Measurements from ENCODE around the gene ZNG1F. TPM values are rescaled to one million over a fixed set of nuclear protein-coding genes. Genes with fewer than 3 reads are reported as not detected.
"Not testable (repeated sequence)": the region's sequence is repeated elsewhere in the genome, so short reads cannot be mapped to it uniquely, and the experiment has no call there.

The ZNG1F gene
- total RNA-seq, 6 experiments from 2014 or later: 2.6 to 9.0 (median 3.6) TPM

GRCh38 chr9:41110913-41111312 is 78.2 kb downstream of the ZNG1F start:
- H3K27ac Mint-ChIP-seq: not testable (repeated sequence)

GRCh38 chr9:41109253-41109652 is 79.9 kb downstream of the ZNG1F start:
- not testable (repeated sequence) for H3K4me1 Mint-ChIP-seq (ENCODE audit: low read depth); H3K36me3 Mint-ChIP-seq (ENCODE audit: low read depth); H3K9me3 Mint-ChIP-seq; DNase-seq; H3K4me3 Mint-ChIP-seq; H3K27ac Mint-ChIP-seq; H3K27me3 Mint-ChIP-seq (ENCODE audit: insufficient read depth)

More at GRCh38 chr9:41110913-41111312, 78.2 kb downstream of the ZNG1F start:
- not testable (repeated sequence) for DNase-seq; H3K9me3 Mint-ChIP-seq; H3K27me3 Mint-ChIP-seq (ENCODE audit: insufficient read depth); H3K4me3 Mint-ChIP-seq; H3K36me3 Mint-ChIP-seq (ENCODE audit: low read depth); H3K4me1 Mint-ChIP-seq (ENCODE audit: low read depth)
- TF ChIP-seq CTCF (IDR thresholded peaks at IDR 0.05): 0 out of 2 replicates have a peak, but pooled peaks have one; percentile 22

- H3K36me3 Mint-ChIP-seq (ENCODE audit: low read depth); H3K4me1 Mint-ChIP-seq (ENCODE audit: low read depth): not testable (repeated sequence)
These were observed 80.3 kb downstream of the ZNG1F start for GRCh38 chr9:41108816-41109215.

GRCh38 chr9:41106472-41107116 is 82.5 kb downstream of the ZNG1F start:
- DNase-seq; H3K27me3 Mint-ChIP-seq (ENCODE audit: insufficient read depth); H3K36me3 Mint-ChIP-seq (ENCODE audit: low read depth); H3K4me3 Mint-ChIP-seq; H3K27ac Mint-ChIP-seq; H3K4me1 Mint-ChIP-seq (ENCODE audit: low read depth); H3K9me3 Mint-ChIP-seq: not testable (repeated sequence)

More at GRCh38 chr9:41108816-41109215, 80.3 kb downstream of the ZNG1F start:
- not testable (repeated sequence) for H3K9me3 Mint-ChIP-seq; H3K27me3 Mint-ChIP-seq (ENCODE audit: insufficient read depth); DNase-seq; H3K27ac Mint-ChIP-seq; H3K4me3 Mint-ChIP-seq

GRCh38 chr9:41105557-41106253 is 83.4 kb downstream of the ZNG1F start:
- DNase-seq; H3K27me3 Mint-ChIP-seq (ENCODE audit: insufficient read depth); H3K4me3 Mint-ChIP-seq; H3K4me1 Mint-ChIP-seq (ENCODE audit: low read depth); H3K36me3 Mint-ChIP-seq (ENCODE audit: low read depth); H3K9me3 Mint-ChIP-seq; H3K27ac Mint-ChIP-seq: not testable (repeated sequence)

GRCh38 chr9:41104542-41104941 is 84.6 kb downstream of the ZNG1F start:
- not testable (repeated sequence) for H3K4me3 Mint-ChIP-seq; H3K27me3 Mint-ChIP-seq (ENCODE audit: insufficient read depth); H3K4me1 Mint-ChIP-seq (ENCODE audit: low read depth)

GRCh38 chr9:41100508-41100907 is 88.6 kb downstream of the ZNG1F start:
- not testable (repeated sequence) for H3K4me1 Mint-ChIP-seq (ENCODE audit: low read depth); H3K36me3 Mint-ChIP-seq (ENCODE audit: low read depth); H3K27ac Mint-ChIP-seq; H3K27me3 Mint-ChIP-seq (ENCODE audit: insufficient read depth); H3K4me3 Mint-ChIP-seq; H3K9me3 Mint-ChIP-seq; DNase-seq

More at GRCh38 chr9:41104542-41104941, 84.6 kb downstream of the ZNG1F start:
- not testable (repeated sequence) for H3K9me3 Mint-ChIP-seq; H3K27ac Mint-ChIP-seq; H3K36me3 Mint-ChIP-seq (ENCODE audit: low read depth); DNase-seq

GRCh38 chr9:41098759-41099158 is 90.4 kb downstream of the ZNG1F start:
- H3K4me1 Mint-ChIP-seq (ENCODE audit: low read depth); H3K27ac Mint-ChIP-seq; H3K4me3 Mint-ChIP-seq; H3K27me3 Mint-ChIP-seq (ENCODE audit: insufficient read depth); H3K9me3 Mint-ChIP-seq; H3K36me3 Mint-ChIP-seq (ENCODE audit: low read depth); DNase-seq: not testable (repeated sequence)

- not testable (repeated sequence) for DNase-seq; H3K36me3 Mint-ChIP-seq (ENCODE audit: low read depth); H3K27ac Mint-ChIP-seq; H3K9me3 Mint-ChIP-seq; H3K4me1 Mint-ChIP-seq (ENCODE audit: low read depth); H3K4me3 Mint-ChIP-seq; H3K27me3 Mint-ChIP-seq (ENCODE audit: insufficient read depth)
These were observed 94.1 kb downstream of the ZNG1F start for GRCh38 chr9:41095060-41095459.

- not testable (repeated sequence) for H3K9me3 Mint-ChIP-seq; H3K27me3 Mint-ChIP-seq (ENCODE audit: insufficient read depth); H3K4me3 Mint-ChIP-seq; H3K36me3 Mint-ChIP-seq (ENCODE audit: low read depth); DNase-seq; H3K4me1 Mint-ChIP-seq (ENCODE audit: low read depth); H3K27ac Mint-ChIP-seq
These were observed 94.9 kb downstream of the ZNG1F start for GRCh38 chr9:41094010-41094773.

- H3K9me3 Mint-ChIP-seq; H3K4me3 Mint-ChIP-seq; H3K27ac Mint-ChIP-seq; H3K36me3 Mint-ChIP-seq (ENCODE audit: low read depth); H3K27me3 Mint-ChIP-seq (ENCODE audit: insufficient read depth); DNase-seq: not testable (repeated sequence)
- peaks cover 23% of the 10 kb centered on the region for H3K4me1 Mint-ChIP-seq (ENCODE audit: low read depth)
These were observed 98.2 kb downstream of the ZNG1F start for GRCh38 chr9:41090922-41091321.

- H3K9me3 Mint-ChIP-seq; H3K36me3 Mint-ChIP-seq (ENCODE audit: low read depth); H3K4me3 Mint-ChIP-seq; DNase-seq; H3K27me3 Mint-ChIP-seq (ENCODE audit: insufficient read depth); H3K27ac Mint-ChIP-seq: not testable (repeated sequence)
- H3K4me1 Mint-ChIP-seq (ENCODE audit: low read depth): peaks cover 23% of the 10 kb centered on the region
These were observed 98.7 kb downstream of the ZNG1F start for GRCh38 chr9:41090386-41090785.

Measured in HFFc6 (cell line).